Measurements from ENCODE around the gene CCDC196.

The CCDC196 gene, protein sequence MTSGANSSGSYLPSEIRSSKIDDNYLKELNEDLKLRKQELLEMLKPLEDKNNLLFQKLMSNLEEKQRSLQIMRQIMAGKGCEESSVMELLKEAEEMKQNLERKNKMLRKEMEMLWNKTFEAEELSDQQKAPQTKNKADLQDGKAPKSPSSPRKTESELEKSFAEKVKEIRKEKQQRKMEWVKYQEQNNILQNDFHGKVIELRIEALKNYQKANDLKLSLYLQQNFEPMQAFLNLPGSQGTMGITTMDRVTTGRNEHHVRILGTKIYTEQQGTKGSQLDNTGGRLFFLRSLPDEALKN

DNA sequence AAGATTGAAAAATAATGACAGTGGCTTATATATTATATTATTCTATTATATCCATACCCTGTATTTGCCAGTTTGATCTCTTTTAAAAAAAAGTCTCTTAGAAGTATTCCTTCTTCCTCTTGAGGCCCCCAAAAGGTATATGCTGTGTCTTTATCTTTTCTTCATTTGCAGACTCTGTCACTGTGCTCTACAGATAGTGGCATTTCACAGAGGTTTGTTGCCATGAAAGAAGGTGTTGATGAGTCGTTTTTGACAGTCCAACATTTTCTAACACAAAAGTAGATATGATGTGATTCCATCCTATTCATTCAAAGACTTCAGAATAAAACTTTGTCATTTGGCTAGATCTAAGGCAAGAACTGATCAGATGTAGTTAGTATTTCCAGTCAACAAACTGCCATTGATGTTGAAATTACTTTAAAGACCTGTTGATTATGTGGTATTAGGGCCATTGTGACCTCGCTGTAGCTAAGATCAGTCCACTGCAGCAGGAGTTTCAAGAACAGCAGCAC, at the start of gene CCDC196:
TSS of gene CCDC196 (plus strand) at position 462 of the 512 bp plus-strand sequence. CDS start 132 bp downstream, outside the sequence.
- no peak for DNase-seq

GRCh38 chr14:66440801-66441200, 45.4 kb upstream of the CCDC196 start:
- DNase-seq = no peak

DNA sequence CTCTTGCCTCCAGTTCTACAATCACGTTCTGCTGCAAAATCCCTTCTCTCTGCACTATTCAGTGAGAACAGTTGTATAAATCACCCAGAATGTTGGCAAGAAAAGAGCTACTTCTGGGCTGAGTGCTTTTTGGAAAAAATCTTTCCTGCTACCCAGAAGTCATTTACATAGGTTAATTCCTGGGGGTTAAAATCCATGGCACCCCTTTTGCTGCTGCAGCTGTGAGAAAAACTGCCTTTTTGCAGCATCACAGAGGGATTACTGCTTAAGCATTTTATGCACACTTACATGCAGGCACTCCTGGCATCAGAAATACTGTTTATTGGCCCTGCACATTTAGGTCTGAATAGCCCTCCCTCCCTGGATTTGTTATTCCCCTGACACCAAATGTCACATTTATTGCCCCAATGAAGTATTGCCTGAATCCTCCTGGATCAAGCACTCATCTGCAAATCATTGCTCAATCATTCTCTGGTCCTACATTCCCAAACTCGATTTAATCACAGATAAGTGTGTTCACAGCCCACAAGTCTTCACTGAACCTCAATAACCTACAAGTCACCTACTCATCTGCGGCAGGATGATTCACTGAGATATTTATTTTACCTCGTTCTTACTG, 43.1 kb upstream of the CCDC196 start:
- no peak for DNase-seq

DNA sequence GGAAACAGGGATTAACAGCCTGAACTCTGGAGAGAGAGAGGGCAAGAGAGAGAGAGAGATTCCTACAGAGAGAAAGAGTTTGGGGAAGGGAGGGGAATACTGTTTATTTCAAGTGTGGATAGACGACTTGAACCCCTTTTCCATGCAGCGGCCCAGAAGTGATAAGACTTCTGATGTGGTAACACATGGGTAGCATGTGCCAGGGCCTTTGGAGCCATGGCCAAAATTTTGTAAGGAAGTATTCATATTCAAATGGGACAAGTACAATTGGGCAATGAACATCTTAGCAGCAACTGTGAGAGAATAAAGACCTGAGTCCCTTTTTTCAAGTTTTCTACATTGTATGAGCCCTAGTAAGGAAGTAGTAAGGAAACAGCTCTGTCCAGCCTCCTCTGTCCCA, 42.4 kb upstream of the CCDC196 start:
- no peak for DNase-seq

- DNase-seq = no peak
Measured at GRCh38 chr14:66444271-66444927, 41.8 kb upstream of the CCDC196 start.

GRCh38 chr14:66445936-66446335, 40.2 kb upstream of the CCDC196 start:
- DNase-seq = no peak

- no peak for DNase-seq
Measured at GRCh38 chr14:66453469-66453868, 32.7 kb upstream of the CCDC196 start.

GRCh38 chr14:66459603-66460002, 26.6 kb upstream of the CCDC196 start:
- DNase-seq = no peak

DNA sequence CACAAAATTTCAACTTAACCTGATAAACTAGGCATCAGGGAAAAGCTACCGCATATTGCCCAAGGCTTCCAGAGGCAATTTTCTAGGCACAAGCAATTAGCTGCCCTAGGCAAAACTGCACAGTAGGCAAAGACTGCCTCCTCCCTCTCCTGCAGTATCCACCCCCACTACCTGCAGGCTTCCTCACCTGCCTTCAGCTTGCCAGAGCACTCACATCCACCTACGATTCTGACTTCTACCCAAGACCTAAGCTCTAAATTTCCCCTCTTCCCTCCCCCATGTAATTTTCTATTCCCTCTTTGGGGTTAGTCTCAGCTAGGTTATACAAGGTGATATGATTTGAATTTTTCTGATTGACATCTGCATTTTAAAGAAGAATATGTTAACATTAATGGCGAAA, 21.9 kb upstream of the CCDC196 start:
- DNase-seq = no peak

DNA sequence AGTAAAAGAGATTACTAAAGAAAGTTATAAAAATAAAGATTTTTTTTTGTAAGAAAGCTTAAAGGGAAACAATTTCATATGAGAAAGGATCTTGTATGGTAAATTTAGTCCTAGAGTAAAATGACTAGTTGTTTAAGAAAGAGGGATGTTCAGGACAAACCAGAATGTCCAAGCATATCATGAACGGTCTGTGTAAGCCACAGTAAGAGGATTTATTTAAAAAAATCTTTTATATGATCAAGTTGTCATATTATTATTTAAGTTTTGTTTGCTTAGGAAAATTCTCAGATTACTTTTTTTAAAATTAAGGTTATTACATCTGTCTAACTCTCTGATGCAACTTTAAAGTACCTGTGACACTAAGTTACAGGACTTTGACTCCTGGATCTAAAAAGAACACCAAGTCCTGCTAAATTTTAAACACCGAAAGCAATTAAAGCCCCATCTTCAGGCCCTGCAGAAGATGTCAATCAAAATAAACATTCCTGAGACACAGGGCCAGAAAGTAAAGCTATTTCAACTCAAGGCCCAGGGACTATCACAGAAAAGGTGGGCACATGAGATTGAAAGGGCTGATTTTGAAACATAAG, 17.3 kb upstream of the CCDC196 start:
- no peak for DNase-seq

DNA sequence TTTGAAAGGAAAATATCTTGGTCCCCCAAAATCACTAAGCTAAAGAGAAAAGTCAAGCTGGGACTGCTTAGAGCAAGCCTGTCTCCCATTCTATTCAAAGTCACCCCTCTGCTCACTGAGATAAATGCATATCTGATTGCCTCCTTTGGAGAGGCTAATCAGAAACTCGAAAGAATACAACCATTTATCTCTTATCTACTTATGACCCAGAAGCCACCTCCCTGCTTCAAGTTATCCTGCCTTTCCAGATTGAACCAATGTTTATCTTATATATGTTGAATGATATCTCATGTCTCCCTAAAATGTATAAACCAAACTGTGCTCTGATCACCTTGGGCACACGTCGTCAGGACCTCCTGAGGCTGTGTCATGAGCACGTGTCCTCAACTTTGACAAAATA, 14.6 kb upstream of the CCDC196 start:
- no peak for DNase-seq

GRCh38 chr14:66472251-66472650, 13.9 kb upstream of the CCDC196 start:
- no peak for DNase-seq

- DNase-seq = no peak
Measured at GRCh38 chr14:66473223-66473622, 12.9 kb upstream of the CCDC196 start.

DNA sequence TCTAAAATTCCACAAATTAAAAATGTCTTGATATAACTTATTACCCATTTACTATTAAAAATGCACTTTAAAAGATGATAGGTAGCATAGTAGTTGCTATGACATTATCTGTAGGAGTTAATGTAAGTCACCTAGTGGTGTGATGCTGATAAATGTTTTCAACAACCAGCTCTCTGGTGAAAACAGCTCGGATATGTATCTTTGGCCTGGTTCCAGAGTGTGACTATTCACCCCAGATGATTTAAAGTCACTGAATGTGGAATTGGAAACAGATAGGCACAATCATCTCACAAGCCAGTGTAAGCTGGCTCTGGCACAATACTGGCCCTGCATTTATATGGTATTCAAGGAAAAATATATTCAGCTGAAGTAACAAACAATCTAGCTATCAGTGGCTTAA, 9.2 kb upstream of the CCDC196 start:
- no peak for DNase-seq

GRCh38 chr14:66477567-66477966, 8.6 kb upstream of the CCDC196 start:
- DNase-seq = no peak

GRCh38 chr14:66482873-66483272, 3.3 kb upstream of the CCDC196 start:
- DNase-seq = no peak

DNA sequence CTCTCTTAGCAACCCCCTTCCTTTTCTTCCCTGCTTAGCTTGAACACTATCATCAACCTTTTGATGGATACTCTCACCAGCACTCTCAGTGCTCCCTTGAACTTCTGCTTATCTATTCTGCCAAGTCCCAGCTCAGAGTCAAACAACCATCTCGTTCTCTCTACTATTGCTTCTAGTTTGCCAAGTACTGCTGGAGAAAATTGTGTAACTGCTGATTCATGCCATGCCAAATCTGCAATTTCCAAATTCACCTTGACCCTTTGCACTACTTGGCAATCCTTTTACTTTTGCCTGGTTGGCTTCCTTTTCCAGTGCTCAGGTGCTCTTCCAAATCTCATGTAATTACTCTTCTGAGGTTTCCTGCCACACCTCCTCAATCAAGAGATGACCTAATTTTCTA, 2.8 kb upstream of the CCDC196 start:
- no peak for DNase-seq

GRCh38 chr14:66485029-66485428, 1.1 kb upstream of the CCDC196 start:
- no peak for DNase-seq

- no peak for DNase-seq
Measured at GRCh38 chr14:66487164-66487563, 993 bp downstream of the CCDC196 start.

DNA sequence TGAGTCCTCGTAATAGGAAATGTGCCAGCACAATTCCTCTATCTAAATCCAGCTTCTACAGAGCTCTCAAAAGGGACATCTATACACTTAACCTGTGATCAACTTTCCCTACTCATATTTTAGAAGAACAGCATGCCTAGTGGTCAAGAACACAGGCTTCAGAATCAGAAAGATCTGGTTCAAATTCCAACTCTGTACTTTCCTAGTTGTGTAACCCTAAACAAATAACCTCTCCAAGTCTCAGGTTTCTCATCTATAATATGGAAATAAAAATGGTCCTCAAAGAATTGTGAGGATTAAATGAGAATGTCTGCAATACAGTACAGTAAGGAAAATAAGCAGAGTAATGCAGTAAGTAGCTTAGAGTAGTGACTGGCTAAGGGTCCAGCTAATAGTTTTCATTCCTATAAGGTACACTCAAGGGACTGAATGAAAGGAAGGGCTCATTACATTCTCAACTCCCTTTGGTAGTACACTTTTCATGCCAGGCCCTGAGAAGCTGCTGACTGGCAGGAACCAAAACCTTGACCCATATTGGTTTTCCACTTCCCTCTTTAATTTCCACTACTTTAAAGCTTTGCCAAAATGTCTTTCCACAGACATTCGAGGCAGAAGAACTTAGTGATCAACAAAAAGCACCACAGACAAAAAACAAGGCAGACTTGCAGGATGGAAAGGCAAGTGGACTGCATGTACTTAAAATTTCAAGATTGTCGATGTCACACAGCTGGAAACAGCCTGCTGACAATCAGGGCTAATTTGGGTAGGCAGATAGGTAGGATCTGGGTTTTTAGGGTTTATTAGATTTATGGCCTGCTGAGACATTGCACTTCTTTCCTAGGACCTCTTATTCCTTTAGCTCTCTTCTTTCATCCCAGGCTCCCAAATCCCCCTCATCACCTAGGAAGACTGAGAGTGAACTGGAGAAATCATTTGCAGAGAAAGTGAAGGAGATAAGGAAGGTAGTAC, 4.3 kb downstream of the CCDC196 start:
- DNase-seq = no peak

GRCh38 chr14:66493750-66494149, 7.6 kb downstream of the CCDC196 start:
- no peak for DNase-seq

All from stimulated activated CD4-positive, alpha-beta T cell treated with anti-CD3 and anti-CD28 coated beads, Interleukin-1b, Interleukin-23, amount 100 ng/mL, for 48 hours (primary cell).